Aorta (tissue), 5 donors: Measurements from ENCODE around the gene BARX2. TPM values are rescaled to one million over a fixed set of nuclear protein-coding genes. Genes with fewer than 3 reads are reported as not detected.

Source experiments
- ATAC-seq: fragments of 200-7000 bp; cut with Tn5 transposase; one replicate; pipeline ENCODE4 v1.9.1; 2022; ENCODE audit warnings: moderate library complexity; ENCODE audit not compliant: low FRiP score
- DNase-seq, 2 donors: peaks; one replicate each; pipeline ENCODE4 v3.0.0-alpha.2; 2020
- H3K27ac ChIP-seq, 2 donors: one replicate each; pipeline ENCODE4 v1.5.1; 2013; ENCODE audit warnings: low read length in 2 of 2, mild to moderate bottlenecking in 2 of 2, moderate library complexity in 2 of 2, control low read depth in 1 of 2, inconsistent platforms in 1 of 2, low read depth in 1 of 2
- H3K27me3 ChIP-seq, 2 donors: one replicate each; pipeline ENCODE4 v1.6.1; 2013; ENCODE audit warnings: control low read depth in 1 of 2, low read length in 1 of 2, mild to moderate bottlenecking in 1 of 2, moderate library complexity in 1 of 2; ENCODE audit not compliant: insufficient read depth in 2 of 2, control insufficient read depth in 1 of 2
- H3K36me3 ChIP-seq, 2 donors: one replicate each; pipeline ENCODE4 v1.6.1; 2013; ENCODE audit warnings: control low read depth in 1 of 2, low read length in 1 of 2, mild to moderate bottlenecking in 1 of 2; ENCODE audit not compliant: insufficient read depth in 2 of 2, control insufficient read depth in 1 of 2
- H3K4me1 ChIP-seq, 2 donors: one replicate each; pipeline ENCODE4 v1.6.1; 2013; ENCODE audit warnings: low read length in 2 of 2, control low read depth in 1 of 2, mild to moderate bottlenecking in 1 of 2, moderate library complexity in 1 of 2; ENCODE audit not compliant: insufficient read depth in 2 of 2, control insufficient read depth in 1 of 2
- H3K4me3 ChIP-seq, 2 donors: one replicate each; pipeline ENCODE4 v1.5.1; 2013; ENCODE audit warnings: low read length in 2 of 2, control low read depth in 1 of 2, mild to moderate bottlenecking in 1 of 2
- H3K9me3 ChIP-seq: one replicate; pipeline ENCODE4 v1.6.1; 2013; ENCODE audit warnings: mild to moderate bottlenecking, low read length; ENCODE audit not compliant: control insufficient read depth
- WGBS, 2 donors: extraction: QIAGEN DNeasy Blood & Tissue Kit; methylation state at CpG; one replicate each; pipeline ENCODE4 v1.1.7; 2013; 5-methylcytosine and 5-hydroxymethylcytosine counted together
- intact Hi-C, 2 donors: fragments of 100-400 bp; cut with DNase I; formaldehyde crosslinking; loops; one replicate each; pipeline versions ENCODE4 v1.14.2 to v1.15.0; 2022
- polyA plus RNA-seq, 2 donors: library from polyadenylated mRNA; stranded (reverse); fragments of 200-250 nt; gene quantifications; one replicate each; pipeline ENCODE4 v1.2.3, GENCODE V29; 2013
- total RNA-seq, 2 donors: library from RNA; stranded (reverse); fragmentation: NEBNext Ultra II Directional; extraction: Animal tissue kit (Norgen Biotek cat#: 25700); gene quantifications; one replicate each; pipeline ENCODE4 v1.2.1, GENCODE V29; 2021
- donor health status: healthy with polysubstance abuse.
- donor health status: Bipolar disorder and iron deficiency.
- donor health status: DM: no; HTN: no; CAD: no.
- donor health status: DM: no; HTN: no; CAD: no.
- donor health status: DM: yes; HTN: yes; CAD: no.

The BARX2 gene
- total and polyA plus RNA-seq, 4 donors, result 0.05 to 1.5 TPM; not detected in 2

DNA sequence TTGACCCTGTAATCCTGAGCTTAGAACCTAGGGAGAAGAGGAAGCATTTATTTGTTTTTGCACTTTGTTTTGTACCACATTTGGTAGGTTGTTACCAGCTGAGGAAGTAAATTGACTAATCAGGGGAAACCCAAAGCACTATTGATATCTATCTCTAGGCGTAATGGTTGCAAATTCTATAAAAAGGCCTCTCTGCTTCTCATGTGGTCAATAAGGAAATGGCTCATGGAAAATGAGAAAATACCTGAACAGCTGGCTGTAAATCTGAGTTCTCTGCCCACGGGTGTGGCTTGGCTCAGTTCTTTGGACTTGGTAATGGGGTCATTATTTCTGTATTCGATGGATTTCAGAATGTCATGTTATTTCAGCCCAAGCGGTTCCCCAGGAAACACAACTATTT lies 42.4 kb downstream of the BARX2 start:
- H3K4me3 ChIP-seq, result no peak overlapping the region
- WGBS, 2 donors, result 63 to 69% methylated on average over 4 of the region's 4 CpGs
- DNase-seq (no peak), ATAC-seq (no peak)
- no peak overlapping the region for H3K27ac ChIP-seq
- peaks cover 0 to 1% of the 10 kb centered on the region in 2 donors for H3K27me3 ChIP-seq
- H3K4me1 ChIP-seq, result no peaks in the 10 kb centered on the region
- no peaks in the 10 kb centered on the region for H3K36me3 ChIP-seq
- intact Hi-C loops, result no loop called here
- H3K9me3 ChIP-seq, result no peaks in the 10 kb centered on the region

DNA sequence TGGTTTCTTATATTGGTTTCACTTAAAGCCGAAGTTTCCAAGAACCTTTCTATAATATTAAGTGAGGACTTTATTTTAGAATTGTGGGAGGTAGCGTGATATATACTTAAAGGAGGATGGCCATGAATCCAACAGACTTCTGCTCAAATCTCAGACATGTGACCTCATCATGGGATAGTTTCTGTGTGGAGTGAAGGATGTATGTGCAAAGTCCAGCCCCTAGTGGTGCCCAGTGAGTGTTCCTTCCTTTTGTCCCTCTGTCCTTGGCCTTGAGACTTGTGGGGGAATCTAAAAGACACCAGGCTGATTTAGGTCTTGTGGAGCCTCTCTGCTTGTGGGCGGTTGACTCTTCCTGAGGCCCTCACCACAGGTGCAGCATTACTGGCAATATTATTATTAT lies 43.7 kb downstream of the BARX2 start:
- ATAC-seq, result no peak
- no peaks in the 10 kb centered on the region for H3K36me3 ChIP-seq

DNA sequence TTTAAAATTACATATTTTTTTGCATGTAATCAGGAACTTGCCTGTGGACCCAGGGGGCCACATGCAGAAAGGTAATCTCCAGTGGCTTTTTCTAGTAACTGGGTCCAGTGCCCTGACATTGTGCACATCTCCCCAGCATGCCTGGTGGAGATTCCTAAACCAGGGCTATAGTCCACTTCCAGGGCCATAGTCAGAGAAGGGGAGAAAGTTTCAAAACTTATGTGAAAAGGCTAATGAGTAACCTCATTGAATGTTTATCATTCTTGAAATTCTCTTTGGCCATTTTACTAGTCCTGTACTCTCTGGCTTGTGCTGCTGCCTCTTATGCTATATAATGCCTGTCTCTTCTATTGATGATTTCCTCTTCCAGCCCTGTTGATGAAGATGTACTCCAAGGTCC lies 47.8 kb downstream of the BARX2 start:
- Histone ChIP-seq H3K36me3 (no peaks in the 10 kb centered on the region), H3K27me3 (peaks cover 0 to 1% of the 10 kb centered on the region in 2 donors), H3K27ac (no peak overlapping the region), H3K9me3 (peaks cover 1% of the 10 kb centered on the region), H3K4me3 (no peak overlapping the region), H3K4me1 (no peaks in the 10 kb centered on the region)
- DNase-seq (no peak), ATAC-seq (no peak)
- intact Hi-C loops, result no loop called here

More for the DNA sequence above, 43.7 kb downstream of the BARX2 start:
- H3K4me1 ChIP-seq, result no peaks in the 10 kb centered on the region
- no peaks in the 10 kb centered on the region for H3K9me3 ChIP-seq
- no peak overlapping the region for H3K27ac ChIP-seq
- H3K4me3 ChIP-seq, result no peak overlapping the region
- intact Hi-C loops, result no loop called here
- WGBS, 2 donors, result 92 to 99% methylated on average over 3 of the region's 3 CpGs
- H3K27me3 ChIP-seq, result peaks cover 0 to 1% of the 10 kb centered on the region in 2 donors
- DNase-seq, result no peak

DNA sequence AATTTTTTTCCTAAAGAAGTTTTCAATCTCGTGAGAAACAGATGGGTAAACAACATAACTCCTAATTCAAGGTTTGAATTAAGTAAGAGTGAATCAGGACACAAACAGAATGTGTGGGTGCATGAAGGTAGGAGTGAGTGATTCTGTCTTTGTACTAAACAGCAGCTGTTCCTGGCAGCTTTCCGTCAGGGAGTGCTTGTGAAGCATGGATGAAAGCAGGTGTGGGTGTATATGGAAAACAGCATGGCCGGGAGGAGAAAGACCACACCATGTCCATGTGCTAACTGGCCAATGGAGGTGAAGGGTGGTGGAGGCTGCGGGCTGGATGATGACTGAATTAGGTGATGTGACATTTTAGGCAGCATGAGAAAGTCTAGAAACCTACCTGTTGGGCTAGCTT lies 49.6 kb downstream of the BARX2 start:
- no peak for ATAC-seq
- Histone ChIP-seq H3K27me3 (peaks cover 0 to 1% of the 10 kb centered on the region in 2 donors), H3K4me3 (no peak overlapping the region), H3K9me3 (peaks cover 1% of the 10 kb centered on the region), H3K4me1 (no peaks in the 10 kb centered on the region), H3K27ac (no peak overlapping the region), H3K36me3 (no peaks in the 10 kb centered on the region)
- intact Hi-C loops, result no loop called here
- 69 to 70% methylated on average over 4 of the region's 4 CpGs for WGBS, 2 donors
- no peak for DNase-seq

DNA sequence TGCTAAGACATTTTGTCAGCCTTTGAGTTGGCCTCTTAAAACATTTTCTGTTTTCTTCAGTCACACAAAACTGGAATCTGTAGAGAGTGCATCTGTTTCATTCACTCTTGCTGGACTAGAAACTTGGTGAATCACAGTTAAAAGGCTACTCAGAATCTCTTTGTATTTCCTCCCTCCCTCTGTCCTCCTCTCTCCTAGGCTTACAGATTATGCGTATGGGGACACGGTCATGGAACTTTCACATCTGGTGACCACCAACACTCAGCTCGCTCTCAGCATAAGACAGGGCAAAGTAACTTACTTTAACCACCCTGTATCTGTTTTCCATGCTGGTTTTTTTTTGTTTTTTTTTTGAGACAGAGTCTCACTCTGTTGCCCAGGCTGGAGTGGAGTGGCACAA lies 50.4 kb downstream of the BARX2 start:
- Histone ChIP-seq H3K36me3 (no peaks in the 10 kb centered on the region), H3K4me1 (no peaks in the 10 kb centered on the region), H3K9me3 (peaks cover 1% of the 10 kb centered on the region), H3K27ac (no peak overlapping the region), H3K4me3 (no peak overlapping the region), H3K27me3 (peaks cover 0 to 1% of the 10 kb centered on the region in 2 donors)
- no peak for DNase-seq
- WGBS, 2 donors, result 76 to 81% methylated on average over 3 of the region's 3 CpGs
- intact Hi-C loops, result no loop called here
- no peak for ATAC-seq

DNA sequence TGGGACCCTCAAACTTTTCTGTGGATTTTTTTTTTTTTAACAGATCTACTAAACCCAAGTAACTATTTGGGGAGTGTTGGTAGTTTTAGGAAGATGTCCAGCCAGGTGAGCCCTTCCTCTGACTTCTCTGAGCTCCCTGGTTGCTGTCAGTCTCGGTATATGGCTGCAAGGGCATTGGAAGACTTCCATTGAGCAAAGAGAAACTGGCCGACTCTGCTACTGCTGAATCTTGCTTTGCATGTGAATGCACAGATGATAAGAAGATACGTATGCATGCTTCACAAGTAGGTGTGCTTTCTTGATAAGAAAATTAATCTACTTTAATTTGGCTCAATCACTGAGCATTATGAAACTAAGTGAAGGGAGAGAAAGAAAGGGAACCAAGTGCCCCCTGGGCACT lies 51.1 kb downstream of the BARX2 start:
- no peak for ATAC-seq
- H3K9me3 ChIP-seq, result peaks cover 1% of the 10 kb centered on the region
- H3K27me3 ChIP-seq, result no peaks in the 10 kb centered on the region
- intact Hi-C loops, result no loop called here
- no peak for DNase-seq
- H3K4me3 ChIP-seq, result no peak overlapping the region
- H3K4me1 ChIP-seq, result no peaks in the 10 kb centered on the region
- 78 to 82% methylated on average over 3 of the region's 3 CpGs for WGBS, 2 donors
- no peaks in the 10 kb centered on the region for H3K36me3 ChIP-seq
- no peak overlapping the region for H3K27ac ChIP-seq

DNA sequence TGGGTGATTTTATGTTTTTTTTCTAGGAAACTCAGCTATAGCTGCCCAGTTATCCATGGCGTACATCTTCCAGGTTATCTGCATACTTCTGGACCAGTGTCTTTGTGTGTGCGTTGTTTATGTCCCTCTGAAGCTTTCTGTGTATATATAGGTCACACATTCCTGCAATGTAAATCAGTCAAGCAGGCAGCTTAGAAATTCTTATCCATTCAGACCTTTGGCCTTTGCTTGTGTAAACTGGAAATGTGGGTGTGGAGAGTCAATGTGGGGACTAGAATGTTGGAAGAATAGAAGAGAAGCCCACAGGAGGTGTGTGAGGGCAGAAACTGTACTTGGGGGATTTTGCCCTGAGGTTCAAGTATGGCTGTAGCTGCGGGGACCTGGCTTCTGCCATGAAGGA lies 51.7 kb downstream of the BARX2 start:
- H3K27ac ChIP-seq, result no peak overlapping the region
- no peaks in the 10 kb centered on the region for H3K4me1 ChIP-seq
- intact Hi-C loops, result no loop called here
- H3K4me3 ChIP-seq, result no peak overlapping the region
- 40 to 45% methylated on average over 3 of the region's 3 CpGs for WGBS, 2 donors
- no peak for DNase-seq
- no peaks in the 10 kb centered on the region for H3K27me3 ChIP-seq
- no peak for ATAC-seq
- peaks cover 1% of the 10 kb centered on the region for H3K9me3 ChIP-seq
- H3K36me3 ChIP-seq, result no peaks in the 10 kb centered on the region

DNA sequence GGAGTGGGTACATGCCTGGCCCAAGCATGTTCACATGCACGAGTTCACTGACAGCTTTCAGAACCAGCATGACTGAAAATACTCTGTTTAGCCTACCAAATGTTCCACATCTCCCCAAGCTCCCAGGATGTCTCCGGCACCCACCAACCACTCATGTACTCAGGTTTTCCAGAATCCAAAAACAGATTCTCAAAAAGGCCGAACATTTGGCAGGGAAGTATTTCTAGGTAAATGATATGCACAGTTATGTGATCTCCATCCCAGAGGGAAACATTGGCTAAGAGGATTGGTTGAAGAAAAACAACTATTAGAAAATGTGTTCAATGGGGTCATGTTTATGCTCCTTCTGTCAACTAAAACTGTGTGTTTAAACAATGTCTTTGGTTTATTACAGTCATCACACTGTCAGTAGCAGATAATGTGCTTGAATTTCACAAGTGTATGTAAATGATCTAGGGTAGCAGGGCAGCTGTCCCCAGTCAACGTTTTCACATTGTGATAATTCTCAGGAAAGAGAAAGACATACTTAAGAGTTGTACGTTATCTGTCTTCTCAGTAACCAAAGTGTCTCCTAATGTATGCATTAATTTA lies 52.3 kb downstream of the BARX2 start:
- intact Hi-C loops, result no loop called here
- Histone ChIP-seq H3K9me3 (peaks cover 1% of the 10 kb centered on the region), H3K4me1 (no peaks in the 10 kb centered on the region), H3K4me3 (no peak overlapping the region), H3K27ac (no peak overlapping the region), H3K36me3 (no peaks in the 10 kb centered on the region), H3K27me3 (no peaks in the 10 kb centered on the region)
- DNase-seq (no peak), ATAC-seq (no peak)
- 36 to 44% methylated on average over 5 of the region's 5 CpGs for WGBS, 2 donors

DNA sequence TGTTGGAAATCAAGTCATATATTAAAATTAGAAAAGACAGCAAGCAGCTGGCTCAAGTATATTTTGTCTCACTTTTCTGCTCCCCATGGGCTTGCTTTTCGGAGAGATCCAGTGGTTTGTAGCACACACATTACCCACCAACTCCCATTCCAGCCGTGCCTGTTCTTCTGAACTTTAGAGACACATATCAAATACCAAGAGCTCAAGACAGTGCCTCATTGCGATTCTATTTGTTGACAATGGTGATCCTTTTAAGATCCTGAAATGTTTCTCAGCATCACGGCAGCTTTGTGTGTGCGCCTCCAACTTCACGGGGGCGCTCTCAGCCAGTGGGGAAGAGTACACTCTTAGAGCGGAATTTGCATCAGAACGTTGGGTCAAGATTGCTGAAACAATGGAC lies 52.9 kb downstream of the BARX2 start:
- peaks cover 1% of the 10 kb centered on the region for H3K9me3 ChIP-seq
- H3K4me3 ChIP-seq, result no peak overlapping the region
- no peaks in the 10 kb centered on the region for H3K4me1 ChIP-seq
- H3K27me3 ChIP-seq, result no peaks in the 10 kb centered on the region
- 63 to 69% methylated on average over 9 of the region's 9 CpGs for WGBS, 2 donors
- H3K36me3 ChIP-seq, result no peaks in the 10 kb centered on the region
- H3K27ac ChIP-seq, result no peak overlapping the region
- intact Hi-C loops, result no loop called here
- DNase-seq, result no peak
- ATAC-seq, result no peak
